Sigmoid colon (tissue), 4 donors: ENCODE data around the gene EXOC7.

Experiments used
- CTCF ChIP-seq, 4 experiments: fragments of 450-650 bp in 3 of 4; fragments of 200-600 bp in 1 of 4; IDR thresholded peaks; one replicate each; pipeline ENCODE4 v1.5.1; 2016 to 2019; ENCODE audit warnings: antibody characterized with exemption in 4 of 4, mild to moderate bottlenecking in 3 of 4, moderate library complexity in 2 of 4
- EP300 ChIP-seq, 4 donors: sonication (generic); formaldehyde crosslinking; IDR thresholded peaks; one replicate each; pipeline ENCODE4 v1.6.1; 2017; ENCODE audit warnings: antibody characterized with exemption in 4 of 4
- POLR2A ChIP-seq, 2 donors: fragments of 450-650 bp; IDR thresholded peaks; one replicate each; pipeline ENCODE4 v1.6.1; 2016; ENCODE audit warnings: antibody characterized with exemption in 2 of 2, mild to moderate bottlenecking in 2 of 2, moderate library complexity in 2 of 2
- POLR2AphosphoS5 ChIP-seq, 4 donors: sonication (generic); formaldehyde crosslinking; IDR thresholded peaks; one replicate each; pipeline ENCODE4 v1.6.1; 2017; ENCODE audit warnings: antibody characterized with exemption in 4 of 4

DNA sequence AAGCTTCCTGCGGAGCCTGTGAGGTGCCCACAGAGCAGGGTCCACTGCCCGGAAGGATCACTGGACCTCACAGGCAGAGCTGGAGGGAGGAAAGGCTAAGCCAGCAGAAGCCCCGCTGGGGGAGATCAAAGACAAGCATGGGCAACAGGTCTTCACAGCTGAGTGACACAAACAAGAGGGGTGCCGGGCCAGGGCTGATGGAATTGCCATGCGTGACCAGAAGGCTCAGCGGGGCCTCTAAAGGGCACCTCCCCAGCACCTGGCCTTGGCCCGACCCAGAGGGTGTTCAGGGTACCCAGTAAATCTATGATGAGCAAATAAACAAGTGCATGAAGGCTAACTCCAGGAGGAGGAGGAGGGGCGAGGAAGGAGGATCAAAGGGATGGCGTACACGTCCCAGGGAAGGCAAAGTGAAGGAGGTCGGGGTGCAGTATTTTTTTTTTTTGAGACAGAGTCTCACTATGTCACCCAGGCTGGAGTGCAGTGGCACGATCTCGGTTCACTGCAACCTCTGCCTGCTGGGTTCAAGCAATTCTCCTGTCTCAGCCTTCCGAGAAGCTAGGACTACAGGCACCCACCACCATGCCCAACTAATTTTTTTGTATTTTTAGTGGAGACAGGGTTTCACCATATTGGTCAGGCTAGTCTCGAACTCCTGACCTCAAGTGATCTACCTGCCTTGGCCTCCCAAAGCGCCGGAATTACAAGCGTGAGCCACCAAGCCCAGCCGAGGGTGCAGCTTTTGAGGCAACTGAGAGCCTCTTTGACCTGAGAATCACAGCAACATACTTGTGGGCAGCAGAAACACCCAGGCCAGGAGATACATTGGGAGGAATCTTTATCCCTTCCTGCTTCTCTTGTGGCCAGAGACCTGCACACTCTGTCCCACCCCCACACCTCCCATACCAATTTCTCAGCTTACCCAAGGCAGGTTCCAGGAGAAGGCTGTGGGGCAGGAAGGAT lies 16.1 kb upstream of the EXOC7 start:
- TF ChIP-seq EP300 (IDR thresholded peaks at IDR 0.05) (no peak), POLR2AphosphoS5 (IDR thresholded peaks at IDR 0.05) (no peak), CTCF (IDR thresholded peaks at IDR 0.05) (no peak), POLR2A (IDR thresholded peaks at IDR 0.05) (no peak)
